Smooth muscle cell of the coronary artery (primary cell): ENCODE results near the gene SF3B3. TPM values are rescaled to one million over a fixed set of nuclear protein-coding genes. Genes with fewer than 3 reads are reported as not detected.

ENCODE experiments used
- total RNA-seq: library from RNA; depleted of rRNA; stranded (reverse); fragments of >200 nt; gene quantifications from 2 replicates; pipeline ENCODE4 v1.2.3, GENCODE V29; 2014; ENCODE audit warnings: low replicate concordance

The SF3B3 gene
- 53.9 and 64.0 TPM in 2 replicates for total RNA-seq

GRCh38 chr16:70523743-70524398 lies at the start of gene SF3B3:
Gene SF3B3, plus strand, starts transcription at chr16:70523816. Its CDS starts 2,841 bp downstream, at chr16:70526657.

GRCh38 chr16:70523076-70523742 lies 407 bp upstream of the SF3B3 start, which contains the start of gene COG4:
Gene COG4, minus strand, starts transcription at chr16:70523554. Its CDS starts 11 bp downstream, at chr16:70523543.

Other genes with a start within 250 kb of the SF3B3 start
- 186 and 251 TPM in 2 replicates for gene AARS1, start 234.3 kb upstream of the SF3B3 start, total RNA-seq
- 15.8 and 26.6 TPM in 2 replicates for gene DDX19B, start 224.6 kb upstream of the SF3B3 start, total RNA-seq
- 34.2 and 38.1 TPM in 2 replicates for gene DDX19A, start 176.9 kb upstream of the SF3B3 start, total RNA-seq
- gene ST3GAL2, start 84.7 kb upstream of the SF3B3 start, total RNA-seq = 9.8 and 47.0 TPM in 2 replicates
- 6.8 and 7.8 TPM in 2 replicates for gene FCSK, start 69.2 kb upstream of the SF3B3 start, total RNA-seq
- gene COG4, start 262 bp upstream of the SF3B3 start, total RNA-seq = 73.6 and 81.3 TPM in 2 replicates
- 5.2 and 8.4 TPM in 2 replicates for gene IL34, start 122.7 kb downstream of the SF3B3 start, total RNA-seq
- gene MTSS2, start 162.2 kb downstream of the SF3B3 start, total RNA-seq = 6.7 and 13.0 TPM in 2 replicates